SK-N-MC (cell line): ENCODE measurements around the gene ADAMTS18.

ENCODE experiments used
- EZH2 ChIP-seq: fragments of 200-600 bp; sonication (generic); IDR thresholded peaks from one replicate; pipeline ENCODE4 v1.6.1; 2017; ENCODE audit warnings: antibody characterized with exemption
- POLR2AphosphoS5 ChIP-seq: IDR thresholded peaks from 2 replicates; pipeline ENCODE4 v1.6.1; 2012; ENCODE audit warnings: mild to moderate bottlenecking, low read depth, low read length, borderline replicate concordance

GRCh38 chr16:77462894-77463293, 28.1 kb upstream of the ADAMTS18 start:
- TF ChIP-seq POLR2AphosphoS5 = no peak
- no peak for TF ChIP-seq EZH2
